Measurements from ENCODE around the gene SH2D3C. TPM values are rescaled to one million over a fixed set of nuclear protein-coding genes. Genes with fewer than 3 reads are reported as not detected.

The SH2D3C gene
- total and polyA plus RNA-seq, 9 of the 15 experiments (the other 6 are each of a cell fraction or from before 2014, with no cell fraction given) = 0.03 to 1.2 (median 0.22) TPM; not detected in 1

DNA sequence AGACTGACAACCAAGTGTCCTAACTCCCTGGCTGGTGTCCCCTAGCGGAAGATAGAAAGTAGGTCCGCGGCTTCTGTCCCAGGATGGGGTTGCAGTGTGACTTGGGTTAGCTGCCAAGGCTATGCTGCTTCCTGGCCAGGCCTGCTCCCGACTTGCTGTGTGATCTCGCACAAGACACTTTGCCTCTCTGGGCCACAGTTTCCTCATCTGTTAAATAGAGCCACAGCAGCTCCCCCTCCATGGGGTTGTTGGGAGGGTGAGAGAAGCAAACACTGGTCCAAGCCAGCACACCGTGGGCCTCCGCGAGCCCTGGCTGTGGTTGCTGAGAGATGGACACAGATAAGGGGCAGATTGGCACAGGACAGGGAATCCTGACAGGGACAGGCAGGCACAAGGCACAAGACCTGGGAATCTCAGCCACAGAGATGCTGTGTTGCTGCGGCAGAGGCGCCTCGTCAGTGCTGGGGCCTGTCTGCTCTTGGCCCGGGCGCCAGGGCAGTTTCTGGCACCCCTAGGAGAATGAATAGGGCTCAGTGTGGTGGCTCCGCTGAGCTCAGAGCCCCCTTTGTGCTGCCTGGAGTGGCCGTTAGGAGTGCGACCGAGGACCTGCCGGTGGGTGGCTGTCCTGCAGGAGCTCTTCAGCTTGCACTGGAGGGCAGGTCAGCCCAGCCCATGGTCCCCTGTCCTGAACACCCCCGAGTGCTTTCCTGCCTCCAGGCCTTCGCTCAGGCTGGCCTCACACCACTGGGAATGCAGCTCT is 1.8 kb upstream of the SH2D3C start (continued):
- TF ChIP-seq CBX2 (IDR thresholded peaks at IDR 0.05; ENCODE audit: insufficient read depth, low read length, poor library complexity, severe bottlenecking) = no peak

GRCh38 chr9:127779136-127779981 is 893 bp upstream of the SH2D3C start:
- no peaks in the 10 kb centered on the region for H3K9me1 ChIP-seq (ENCODE audit: control insufficient read depth, insufficient read depth, low read length)
- H4K20me1 ChIP-seq (replicated peaks; ENCODE audit: control insufficient read depth, insufficient read depth, low read length) = no peaks in the 10 kb centered on the region
- H3K4me1 ChIP-seq (replicated peaks in 1 of 2; ENCODE audit: control insufficient read depth in 2 of 2, insufficient read depth in 2 of 2, low read length in 2 of 2) = peaks cover 24 to 49% of the 10 kb centered on the region in 2 experiments
- ATAC-seq (peak; percentile 59), FAIRE-seq (peak; percentile 54), DNase-seq (ENCODE audit: extremely low read depth in 1 of 4, low spot score in 3 of 4) (peak in 1 of 4 experiments; percentile 38)
- intact Hi-C loops (cut with micrococcal nuclease) = no loop called here
- H3K27me3 ChIP-seq (ENCODE audit: control insufficient read depth in 2 of 2, insufficient read depth in 2 of 2, low read length in 2 of 2) = no peaks in the 10 kb centered on the region
- H3K36me3 ChIP-seq (ENCODE audit: control insufficient read depth, insufficient read depth, low read length) = no peaks in the 10 kb centered on the region
- peak overlapping the region; percentile 3; the same call in 1 of the 2 replicates for H2AFZ ChIP-seq (ENCODE audit: low read depth, low read length)
- H3K79me2 ChIP-seq (ENCODE audit: control insufficient read depth, insufficient read depth, low read length) = no peaks in the 10 kb centered on the region
- in situ Hi-C loops (cut with MboI) = no loop called here
- H3K9ac ChIP-seq (ENCODE audit: insufficient read depth in 1 of 2, low read depth in 2 of 2, low read length in 2 of 2) = peak overlapping the region; percentile 4 to 75; a peak in 3 of 4 replicates
- ChIA-PET POLR2A (interaction anchor here (0.8 kb wide), 1 partner anchor 44 kb away, joined by 3 read pairs; the partner anchor contains the start of gene TOR2A), CTCF (ENCODE audit: low intra/inter-chr PET ratio) (no interaction called here)
- no peak overlapping the region for H3K4me3 ChIP-seq
- 60% methylated on average over 16 of the region's 17 CpGs for WGBS (ENCODE audit: insufficient coverage, low coverage, missing lambda C conversion rate)
- H3K4me2 ChIP-seq (ENCODE audit: insufficient read depth, low read length) = peak overlapping the region; percentile 6; the same call in 1 of the 2 replicates
- no peak overlapping the region; the same call in 2 of the 3 replicates for H3K27ac ChIP-seq (ENCODE audit: extremely low read depth, low read depth, low read length)
- no TSS peak for BruUV-seq (replicated peaks)
- no peaks in the 10 kb centered on the region for H3K9me3 ChIP-seq (replicated peaks; ENCODE audit: control insufficient read depth, insufficient read depth, low read depth, low read length)
- TF ChIP-seq HDAC1 (IDR thresholded peaks at IDR 0.05) = peak in 1 of 2 experiments; percentile 45; a peak in 1 of 4 replicates
- no peak for TF ChIP-seq NR4A1 (CRISPR knock-in tag; IDR thresholded peaks at IDR 0.05)
- TF ChIP-seq NR4A1 (tag; IDR thresholded peaks at IDR 0.05) = no peak
- TF ChIP-seq KLF13 (tag; IDR thresholded peaks at IDR 0.05; ENCODE audit: borderline replicate concordance, low read depth) = no peak
- TF ChIP-seq KDM1A (IDR thresholded peaks at IDR 0.05) = peak in 1 of 2 experiments; percentile 60; a peak in 2 of 4 replicates
- no peak for TF ChIP-seq SAFB2 (IDR thresholded peaks at IDR 0.05; ENCODE audit: borderline replicate concordance, low read depth, low read length, severe bottlenecking)
- TF ChIP-seq ZFX (CRISPR knock-in tag; IDR thresholded peaks at IDR 0.05) = no peak; the same call in 1 of the 2 replicates
- TF ChIP-seq, protein P1, sequence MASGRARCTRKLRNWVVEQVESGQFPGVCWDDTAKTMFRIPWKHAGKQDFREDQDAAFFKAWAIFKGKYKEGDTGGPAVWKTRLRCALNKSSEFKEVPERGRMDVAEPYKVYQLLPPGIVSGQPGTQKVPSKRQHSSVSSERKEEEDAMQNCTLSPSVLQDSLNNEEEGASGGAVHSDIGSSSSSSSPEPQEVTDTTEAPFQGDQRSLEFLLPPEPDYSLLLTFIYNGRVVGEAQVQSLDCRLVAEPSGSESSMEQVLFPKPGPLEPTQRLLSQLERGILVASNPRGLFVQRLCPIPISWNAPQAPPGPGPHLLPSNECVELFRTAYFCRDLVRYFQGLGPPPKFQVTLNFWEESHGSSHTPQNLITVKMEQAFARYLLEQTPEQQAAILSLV (tag; IDR thresholded peaks at IDR 0.05) = no peak
- TF ChIP-seq, protein P2, sequence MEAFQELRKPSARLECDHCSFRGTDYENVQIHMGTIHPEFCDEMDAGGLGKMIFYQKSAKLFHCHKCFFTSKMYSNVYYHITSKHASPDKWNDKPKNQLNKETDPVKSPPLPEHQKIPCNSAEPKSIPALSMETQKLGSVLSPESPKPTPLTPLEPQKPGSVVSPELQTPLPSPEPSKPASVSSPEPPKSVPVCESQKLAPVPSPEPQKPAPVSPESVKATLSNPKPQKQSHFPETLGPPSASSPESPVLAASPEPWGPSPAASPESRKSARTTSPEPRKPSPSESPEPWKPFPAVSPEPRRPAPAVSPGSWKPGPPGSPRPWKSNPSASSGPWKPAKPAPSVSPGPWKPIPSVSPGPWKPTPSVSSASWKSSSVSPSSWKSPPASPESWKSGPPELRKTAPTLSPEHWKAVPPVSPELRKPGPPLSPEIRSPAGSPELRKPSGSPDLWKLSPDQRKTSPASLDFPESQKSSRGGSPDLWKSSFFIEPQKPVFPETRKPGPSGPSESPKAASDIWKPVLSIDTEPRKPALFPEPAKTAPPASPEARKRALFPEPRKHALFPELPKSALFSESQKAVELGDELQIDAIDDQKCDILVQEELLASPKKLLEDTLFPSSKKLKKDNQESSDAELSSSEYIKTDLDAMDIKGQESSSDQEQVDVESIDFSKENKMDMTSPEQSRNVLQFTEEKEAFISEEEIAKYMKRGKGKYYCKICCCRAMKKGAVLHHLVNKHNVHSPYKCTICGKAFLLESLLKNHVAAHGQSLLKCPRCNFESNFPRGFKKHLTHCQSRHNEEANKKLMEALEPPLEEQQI (IDR thresholded peaks at IDR 0.05) = no peak
- peak; percentile 81 for TF ChIP-seq CEBPB (tag; IDR thresholded peaks at IDR 0.05)
- no peak for TF ChIP-seq SIN3A (IDR thresholded peaks at IDR 0.05; ENCODE audit: borderline replicate concordance in 2 of 2, control insufficient read depth in 1 of 2, low read depth in 2 of 2, low read length in 2 of 2)

All from K562 (cell line).